HG03039 (cell line): ENCODE results near the gene IL16.

Experiments
- ATAC-seq: cut with Tn5 transposase; IDR thresholded peaks from one replicate; pipeline ENCODE4 v1.9.1; 2021; ENCODE audit warnings: mild to moderate bottlenecking, moderate library complexity; ENCODE audit not compliant: unreplicated experiment

Gene IL16

GRCh38 chr15:81289910-81290309 lies 93.2 kb downstream of the IL16 start:
- no peak for ATAC-seq

DNA sequence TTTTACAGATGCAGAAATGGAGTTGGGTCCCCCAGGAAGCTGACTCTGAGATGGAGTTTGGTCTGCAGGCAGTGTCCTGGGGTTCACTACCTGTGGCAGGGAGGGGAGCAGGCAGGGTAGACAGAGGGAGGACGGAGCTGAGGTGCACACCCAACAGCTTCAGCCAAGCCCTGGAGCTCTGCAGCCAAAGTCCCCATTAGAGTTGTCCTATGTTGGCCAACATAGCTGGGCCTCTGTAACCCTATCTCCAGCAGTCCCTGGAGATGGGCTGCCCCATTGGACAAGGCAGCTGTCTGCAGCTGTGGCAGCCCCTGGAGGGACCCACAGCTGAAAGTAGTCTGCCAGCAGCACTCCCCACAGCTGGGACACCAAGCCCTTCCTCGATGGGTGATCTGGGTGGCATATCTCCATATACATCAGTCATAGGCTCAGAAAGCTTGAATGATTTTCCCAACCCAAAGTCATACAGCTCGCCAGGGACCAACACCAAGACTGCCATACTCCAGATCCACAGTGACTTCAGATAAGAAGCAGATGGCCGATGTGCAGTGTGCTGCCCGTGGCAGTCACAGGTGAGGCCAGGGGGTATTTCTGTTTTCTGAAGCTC lies 95.3 kb downstream of the IL16 start:
- ATAC-seq = no peak

- peak; percentile 31 for ATAC-seq
Measured at GRCh38 chr15:81292523-81293001, 95.9 kb downstream of the IL16 start.

GRCh38 chr15:81293728-81294515 lies 97.2 kb downstream of the IL16 start:
- ATAC-seq = peak; percentile 59

GRCh38 chr15:81294516-81294880 lies 97.8 kb downstream of the IL16 start:
- no peak for ATAC-seq

- no peak for ATAC-seq
Measured at GRCh38 chr15:81295486-81296121, 98.9 kb downstream of the IL16 start.

DNA sequence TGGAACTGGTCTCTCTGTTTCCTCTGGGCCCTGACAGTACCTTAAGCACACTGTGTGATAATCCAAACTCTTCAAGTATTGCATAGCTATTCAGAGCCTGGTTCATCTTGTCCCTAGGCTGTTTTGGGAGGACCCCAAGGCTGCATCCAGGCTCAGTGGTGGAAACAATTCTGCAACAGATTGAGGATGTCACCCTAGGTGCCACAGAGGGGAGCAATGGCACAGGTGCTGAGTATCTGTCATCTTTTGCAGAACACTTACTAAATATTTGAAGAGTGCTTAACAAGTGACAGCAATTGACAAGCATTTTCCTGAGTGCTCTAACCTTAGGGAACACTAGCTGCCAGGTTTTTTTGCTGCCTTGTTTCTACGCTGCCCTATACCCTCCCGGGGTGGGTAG lies 99.5 kb downstream of the IL16 start:
- no peak for ATAC-seq

- peak; percentile 40 for ATAC-seq
Measured at GRCh38 chr15:81296673-81297072, 100.0 kb downstream of the IL16 start.

DNA sequence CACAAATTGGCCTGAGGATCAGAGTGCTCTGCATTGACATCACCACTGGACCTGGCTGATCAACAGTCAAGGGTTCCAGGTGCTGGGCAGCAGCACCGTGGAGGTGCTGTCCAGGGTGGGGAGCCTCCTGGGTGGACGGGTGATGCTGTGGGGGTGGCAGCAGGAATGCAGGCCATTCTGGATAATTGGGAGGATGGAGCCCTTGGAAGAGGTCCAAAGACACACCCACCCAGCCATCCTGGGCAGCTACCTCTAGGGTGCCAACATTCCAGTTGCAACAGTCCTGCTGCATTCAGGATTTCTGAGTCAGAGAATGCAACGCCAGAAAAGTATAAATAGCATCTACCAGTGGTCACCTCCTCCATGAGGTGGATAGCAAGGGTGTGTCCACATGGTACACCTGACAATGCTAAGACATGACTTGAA lies 100.5 kb downstream of the IL16 start:
- no peak for ATAC-seq

DNA sequence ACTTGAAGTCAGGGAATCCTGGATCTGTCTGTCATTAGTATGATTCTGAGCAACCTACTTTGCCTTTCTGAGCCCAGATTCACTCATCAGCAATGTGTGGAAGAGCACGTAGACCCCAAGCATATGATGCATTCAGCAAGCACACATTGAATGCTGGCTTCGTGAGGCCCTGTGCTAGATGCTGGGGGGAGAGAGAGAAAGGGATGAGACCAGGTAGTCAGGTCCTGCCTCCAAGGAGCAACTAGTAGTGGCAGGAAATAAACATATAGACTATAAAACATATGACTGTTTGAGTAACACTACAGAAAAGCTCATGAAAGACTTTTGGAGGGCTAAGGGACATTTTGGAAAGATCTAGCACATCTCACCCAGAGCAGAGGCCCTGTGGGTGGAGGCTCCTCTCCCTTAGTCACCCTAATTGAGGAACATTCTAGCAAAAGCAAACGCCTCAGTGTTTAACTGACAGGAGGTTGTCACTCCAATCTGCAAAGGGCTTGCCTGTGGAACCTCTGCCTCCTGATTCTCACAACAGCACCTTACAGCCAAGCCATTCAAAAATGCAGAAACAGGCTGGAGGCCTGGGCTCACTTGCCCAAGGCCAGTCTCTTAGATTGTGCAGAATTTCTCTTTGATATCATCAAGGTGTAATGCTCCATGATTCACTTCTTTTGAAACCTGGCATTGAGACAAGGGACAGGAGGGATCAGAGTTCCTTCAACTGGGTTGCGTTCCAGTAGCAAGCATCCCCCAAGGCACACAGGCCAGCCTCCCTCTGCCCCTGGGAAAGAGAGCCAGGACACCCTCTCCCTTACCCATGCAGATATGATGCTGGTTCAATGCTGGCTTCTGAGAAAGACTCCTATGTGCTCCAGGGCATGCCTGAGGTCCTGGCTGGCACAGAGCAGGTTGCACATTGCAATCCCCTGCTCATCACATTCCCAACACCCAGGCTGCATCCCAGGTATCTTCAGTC lies 101.2 kb downstream of the IL16 start:
- no peak for ATAC-seq

DNA sequence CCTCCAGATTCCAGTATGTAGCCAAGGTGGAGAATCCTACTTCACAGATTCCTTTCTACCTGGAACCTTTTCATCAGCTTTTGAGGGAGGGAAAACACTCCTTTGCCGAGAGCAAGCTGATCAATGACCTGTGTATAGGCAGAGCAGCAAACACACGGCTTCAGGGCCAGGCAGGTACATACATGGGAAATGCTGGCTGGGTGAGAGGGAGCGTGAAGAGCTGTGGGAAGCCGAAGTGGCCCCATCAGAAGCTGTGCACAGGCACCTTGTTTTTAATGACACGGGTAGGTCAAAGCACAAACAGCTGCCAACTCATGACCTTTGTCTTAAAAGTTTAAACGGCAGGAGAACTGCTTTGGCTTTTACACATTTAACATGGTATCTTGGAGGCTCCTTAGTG lies 101.9 kb downstream of the IL16 start:
- ATAC-seq = no peak

- no peak for ATAC-seq
Measured at GRCh38 chr15:81299156-81299555, 102.5 kb downstream of the IL16 start.

- no peak for ATAC-seq
Measured at GRCh38 chr15:81299630-81300273, 103.1 kb downstream of the IL16 start.

DNA sequence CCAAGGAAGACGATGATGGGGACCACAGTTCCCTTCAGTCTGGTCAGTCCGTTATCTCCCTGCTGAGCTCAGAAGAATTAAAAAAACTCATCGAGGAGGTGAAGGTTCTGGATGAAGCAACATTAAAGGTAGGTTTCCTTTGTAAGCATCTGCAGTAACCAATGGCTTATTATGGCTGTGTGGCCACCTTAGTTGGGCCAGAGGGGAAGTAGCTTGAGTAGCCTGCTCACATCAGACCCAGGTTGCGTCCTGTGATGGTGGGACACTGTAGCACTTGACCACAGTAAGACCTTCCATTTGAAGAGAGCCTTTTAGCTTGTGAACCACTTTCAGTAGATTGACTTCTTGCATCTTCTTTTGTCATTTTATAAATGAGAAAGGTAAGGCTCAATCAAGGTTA lies 104.7 kb downstream of the IL16 start:
- ATAC-seq = no peak

DNA sequence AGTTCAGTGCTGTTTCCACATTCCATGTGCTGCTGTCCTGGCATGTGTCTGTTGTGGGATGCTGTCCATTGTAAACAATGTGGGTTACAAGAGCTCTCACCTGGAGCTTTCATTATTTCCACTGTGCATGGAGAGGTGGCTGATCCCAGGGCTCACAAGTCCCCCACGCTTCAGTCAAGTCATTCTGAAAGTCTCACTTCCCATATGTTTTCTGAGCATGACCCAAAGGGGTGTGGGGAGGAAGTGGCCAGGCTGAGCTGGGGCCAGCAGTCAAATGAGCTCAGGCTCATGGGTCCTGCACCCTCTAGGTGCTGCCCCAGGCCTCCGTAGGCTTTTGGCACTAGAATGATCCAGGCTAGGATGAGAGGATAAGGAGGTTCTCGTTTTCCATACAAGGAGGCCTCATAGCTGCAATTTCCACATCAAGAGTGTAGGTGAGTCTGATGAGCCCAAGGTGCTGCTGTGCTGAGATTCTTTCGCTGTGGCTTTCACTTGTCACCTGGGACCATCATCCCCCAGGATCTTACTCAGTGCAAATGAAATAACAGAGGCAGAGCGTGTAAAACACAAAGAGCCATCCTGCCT lies 105.2 kb downstream of the IL16 start:
- ATAC-seq = peak; percentile 63

DNA sequence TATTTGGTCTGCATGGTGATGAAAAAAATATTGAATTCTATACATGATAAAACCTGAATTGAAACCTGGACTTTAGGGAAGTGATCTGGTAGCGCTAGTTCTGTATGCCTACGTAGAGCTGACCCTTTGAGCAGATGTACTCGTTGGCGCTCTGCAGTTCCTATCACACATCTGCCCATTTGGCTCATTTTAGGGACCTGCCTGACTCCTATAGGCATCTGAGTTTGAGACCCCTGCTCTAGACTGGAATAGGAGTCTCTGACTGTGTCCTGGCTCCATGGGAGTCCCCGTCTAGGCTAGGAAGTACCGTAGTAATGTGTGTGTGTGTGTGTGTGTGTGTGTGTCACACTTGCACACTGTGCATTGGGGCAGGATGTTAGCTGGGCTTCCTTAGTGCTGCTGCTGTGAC lies 106.0 kb downstream of the IL16 start:
- no peak for ATAC-seq

DNA sequence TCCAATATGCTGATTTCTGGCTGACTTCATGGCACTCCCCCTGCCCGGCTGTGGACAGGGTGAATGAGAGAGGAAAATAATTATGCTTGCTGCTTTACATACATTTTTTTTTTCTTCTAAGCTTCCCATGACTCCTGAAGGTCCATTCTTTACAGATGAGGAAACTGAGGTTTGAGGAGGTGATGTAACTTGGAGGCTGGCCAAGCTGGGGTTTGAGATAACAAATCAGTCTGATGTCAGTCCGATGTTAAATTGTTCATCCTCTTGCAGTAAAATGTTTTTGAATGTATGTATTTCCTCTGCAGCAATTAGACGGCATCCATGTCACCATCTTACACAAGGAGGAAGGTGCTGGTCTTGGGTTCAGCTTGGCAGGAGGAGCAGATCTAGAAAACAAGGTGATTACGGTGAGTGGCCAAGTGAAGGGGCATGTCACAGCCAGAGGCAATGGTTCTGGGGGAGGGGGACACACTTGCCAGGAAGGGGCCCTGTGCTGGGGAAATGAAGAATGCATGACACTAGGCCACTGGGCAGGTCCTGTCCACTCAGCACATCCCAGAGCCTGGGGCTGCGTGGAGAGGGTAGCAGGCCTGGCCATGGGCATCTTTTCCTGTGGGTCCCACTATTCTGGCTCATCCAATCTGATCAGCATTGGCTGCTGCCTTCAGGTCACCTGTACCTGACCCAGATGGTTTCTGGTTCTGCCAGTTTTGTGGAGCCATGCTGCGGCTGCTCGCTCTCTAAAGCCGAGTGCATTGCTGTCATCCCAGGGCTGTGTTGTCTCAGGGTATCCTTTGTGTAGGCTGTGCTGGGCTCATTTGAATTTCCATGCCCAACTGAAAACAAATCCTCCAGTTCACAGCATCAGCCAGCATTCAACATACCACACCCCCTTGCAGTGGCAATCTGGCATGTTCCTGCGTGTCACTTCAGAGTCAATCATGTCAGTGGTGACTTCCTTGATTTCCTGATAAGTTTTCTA lies 106.9 kb downstream of the IL16 start:
- no peak for ATAC-seq

GRCh38 chr15:81304226-81304625 lies 107.5 kb downstream of the IL16 start:
- no peak for ATAC-seq

GRCh38 chr15:81308260-81308659 lies 111.6 kb downstream of the IL16 start:
- no peak for ATAC-seq
